ENCODE data around the gene LYST.
A peak's percentile ranks its signal among the peaks of the same experiment; 100 is the strongest.

LYST gene

GRCh38 chr1:235887676-235888075 is 21.0 kb upstream of the LYST start:
- DNase-seq = no peak

DNA sequence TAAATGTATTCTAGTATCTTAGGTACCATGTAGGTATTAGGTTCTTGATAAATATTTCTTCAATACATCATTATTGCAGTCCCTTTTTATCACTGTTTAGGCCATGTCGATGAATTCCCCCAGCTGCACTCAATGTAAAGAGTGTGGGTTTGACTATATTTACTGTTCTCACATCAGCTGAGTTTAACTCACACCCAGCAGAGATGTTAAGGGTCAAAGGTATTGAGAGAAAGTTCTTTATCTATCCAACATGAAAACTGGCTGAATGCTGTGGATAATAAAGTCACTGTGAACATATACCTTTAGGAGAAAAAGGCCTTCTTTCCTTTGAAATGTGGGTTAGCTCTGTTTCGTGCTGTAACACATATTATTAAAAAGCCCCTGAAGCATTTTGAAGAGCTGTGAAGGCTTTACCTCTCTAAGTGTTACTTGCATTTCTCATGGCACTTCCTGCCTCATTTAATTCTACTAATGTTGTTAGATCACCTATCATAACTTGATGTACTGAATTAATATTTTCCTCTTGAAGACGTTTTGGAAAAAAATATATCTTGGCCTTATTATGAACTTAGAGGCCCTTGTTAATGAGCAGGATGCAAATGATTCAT is 19.1 kb upstream of the LYST start:
- no peak for DNase-seq

DNA sequence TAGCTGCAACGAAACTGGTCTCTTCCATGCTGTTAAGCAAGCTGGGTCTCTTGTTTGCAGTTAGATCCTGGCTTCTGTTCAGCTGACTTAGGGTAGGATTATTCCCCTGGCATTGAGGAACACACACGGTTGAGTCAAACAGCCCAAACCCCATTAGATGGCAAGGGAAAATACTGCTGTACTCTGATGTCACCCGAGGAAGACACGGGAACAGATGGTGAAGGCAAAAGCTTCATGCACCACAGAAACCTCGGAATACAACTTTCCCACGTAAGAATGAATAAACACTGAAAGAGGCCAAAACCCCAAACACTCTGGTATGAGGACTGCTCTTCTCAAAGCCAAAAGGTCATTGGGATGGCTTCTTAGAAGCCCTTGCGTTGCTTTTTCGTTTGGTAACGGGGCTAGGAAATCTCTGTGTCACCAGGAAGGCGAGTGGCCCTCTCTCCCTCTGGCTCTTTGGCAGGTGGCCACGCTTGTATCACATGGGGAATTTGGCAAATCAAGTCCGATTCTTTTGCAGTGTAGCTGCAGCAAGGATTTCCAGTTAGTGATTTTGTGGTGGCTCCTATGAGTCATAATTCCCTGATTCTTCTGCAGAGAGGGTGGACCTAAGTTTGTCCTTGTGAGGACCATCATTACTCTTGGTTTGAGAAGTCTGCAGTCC is 16.7 kb upstream of the LYST start:
- peak; percentile 81 for DNase-seq

DNA sequence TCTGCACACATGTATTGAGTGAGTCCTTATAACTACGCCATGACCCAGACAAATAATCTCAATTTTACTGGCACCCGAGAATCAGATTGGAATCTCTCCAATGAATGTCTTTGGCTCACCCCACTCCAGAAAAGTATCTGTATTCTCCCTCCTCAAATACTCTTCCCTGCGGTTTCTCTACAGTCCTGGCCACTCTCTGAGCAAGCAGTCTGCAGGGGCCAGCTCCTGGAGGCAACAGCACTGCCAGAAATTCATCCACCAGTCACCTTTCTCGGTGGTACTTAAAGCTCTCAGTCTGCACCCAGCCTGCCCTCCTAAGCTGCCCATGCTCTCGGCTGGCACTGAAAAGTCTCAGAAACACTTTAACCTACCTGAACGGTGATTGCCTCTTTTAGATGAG is 16.1 kb upstream of the LYST start:
- DNase-seq = peak; percentile 32

DNA sequence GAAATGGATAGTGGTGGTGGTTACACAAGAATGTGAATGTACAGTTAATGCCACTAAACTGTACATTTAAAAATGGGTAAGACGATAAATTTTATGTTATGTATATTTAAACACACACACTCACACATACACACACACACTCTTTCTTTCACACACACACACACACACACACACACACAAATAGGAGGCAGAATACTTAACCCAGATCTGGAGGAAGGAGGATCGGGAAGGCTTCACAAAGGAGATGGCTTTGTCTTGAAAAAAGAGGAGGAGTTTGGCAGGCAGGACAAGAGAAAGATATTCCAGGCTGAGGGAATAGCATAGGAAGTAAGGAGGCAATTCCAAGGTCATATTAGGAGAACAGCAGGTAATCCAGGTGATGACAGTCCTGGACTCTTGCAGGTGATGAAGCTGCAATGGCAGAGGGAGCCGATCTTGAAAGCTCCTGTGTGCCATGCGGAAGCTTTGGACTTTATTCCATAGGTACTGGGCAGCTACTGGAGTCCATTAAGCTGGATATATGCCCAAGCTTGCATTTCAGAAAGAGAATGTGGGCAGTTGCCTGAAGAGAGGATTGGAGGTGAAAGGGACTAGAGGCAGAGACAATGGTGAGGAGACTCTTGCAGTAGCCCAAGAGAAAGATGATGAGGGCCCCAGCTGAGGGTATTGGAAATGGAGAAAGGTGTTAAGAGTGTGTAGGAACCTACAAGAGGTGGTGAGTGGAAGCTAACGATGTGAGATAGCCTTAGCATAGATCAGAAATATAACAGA is 15.4 kb upstream of the LYST start:
- DNase-seq = no peak

GRCh38 chr1:235878082-235878811 is 11.5 kb upstream of the LYST start:
- no peak for DNase-seq

GRCh38 chr1:235876402-235876841 is 9.7 kb upstream of the LYST start:
- no peak for DNase-seq

DNA sequence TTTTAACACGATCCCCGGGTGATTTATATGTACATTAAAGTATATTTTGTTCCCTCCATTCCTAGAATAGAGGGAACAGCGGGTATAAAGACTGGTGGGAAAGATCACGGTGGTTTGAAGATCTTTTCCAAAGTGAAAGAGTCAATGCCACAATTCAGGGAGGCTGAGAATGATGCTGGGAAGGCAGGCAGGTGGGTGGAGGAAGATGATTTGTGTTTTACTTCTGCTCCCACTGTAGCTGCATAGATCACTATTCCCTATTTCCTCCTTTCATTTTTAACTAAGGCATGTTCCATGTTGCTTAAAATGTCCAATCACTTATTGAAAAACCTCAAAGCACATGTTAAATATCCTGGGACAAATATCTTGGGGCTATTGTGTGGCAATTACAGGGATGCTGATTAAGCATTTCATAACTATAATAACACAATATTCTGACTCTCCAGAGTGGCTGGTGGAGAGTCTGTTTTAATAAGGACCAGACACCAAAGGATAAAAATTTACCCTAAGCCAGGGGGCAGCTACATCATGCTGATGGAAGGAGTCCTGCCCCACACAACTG is 8.4 kb upstream of the LYST start:
- DNase-seq = no peak

GRCh38 chr1:235874261-235874660 is 7.6 kb upstream of the LYST start:
- no peak for DNase-seq

- DNase-seq = no peak
These were observed 6.9 kb upstream of the LYST start for GRCh38 chr1:235873571-235873970.

DNA sequence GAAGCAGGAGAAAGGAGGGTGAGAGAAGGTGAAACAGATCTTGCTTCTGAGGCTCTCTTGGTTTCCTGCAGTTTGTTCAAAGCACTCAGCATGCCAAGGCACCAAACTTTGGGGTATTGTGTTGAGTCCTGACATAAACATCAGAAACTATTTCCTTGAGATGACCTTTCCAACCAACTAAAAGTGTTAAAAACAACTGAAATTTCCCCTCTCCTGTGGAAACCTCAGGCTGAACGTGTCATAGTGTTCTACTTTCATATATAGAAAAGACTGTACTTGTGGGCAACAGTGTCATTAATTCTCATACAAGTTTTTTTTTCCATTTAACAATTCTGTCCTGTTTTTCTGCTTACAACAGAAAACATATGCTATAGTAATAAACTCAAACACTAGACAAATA is 6.3 kb upstream of the LYST start:
- no peak for DNase-seq

GRCh38 chr1:235872270-235872669 is 5.6 kb upstream of the LYST start:
- DNase-seq = no peak

DNA sequence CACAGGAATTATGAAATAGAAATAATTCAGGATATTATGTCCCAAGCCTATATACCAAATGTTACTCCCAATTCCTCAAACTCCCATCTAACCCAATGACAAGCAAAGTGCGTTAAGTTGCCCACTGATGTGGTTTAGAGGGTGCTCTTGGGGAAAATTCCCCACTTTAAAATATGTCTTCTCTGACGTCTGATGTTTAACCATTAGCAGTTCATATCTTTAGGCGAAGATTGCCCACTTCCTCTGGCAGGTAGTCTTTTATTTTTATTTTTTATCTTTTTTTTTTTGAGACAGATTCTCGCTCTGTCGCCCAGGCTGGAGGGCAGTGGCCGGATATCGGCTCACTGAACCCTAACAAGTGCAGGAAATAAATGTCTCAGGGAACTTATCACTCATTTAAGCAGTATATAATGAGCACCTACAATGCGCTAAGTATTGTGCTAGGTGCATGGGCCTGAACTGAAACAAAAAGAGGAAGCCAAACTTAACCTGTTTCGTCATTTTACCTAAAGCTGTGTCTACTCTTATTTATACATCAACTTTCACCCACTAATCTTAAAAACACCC is 1.3 kb upstream of the LYST start:
- no peak for DNase-seq

- peak; percentile 98 for DNase-seq
These were observed 473 bp upstream of the LYST start for GRCh38 chr1:235866913-235867845.

GRCh38 chr1:235865565-235866204 is 1.0 kb downstream of the LYST start:
- no peak for DNase-seq

GRCh38 chr1:235864931-235865525 is 1.7 kb downstream of the LYST start:
- DNase-seq = no peak

DNA sequence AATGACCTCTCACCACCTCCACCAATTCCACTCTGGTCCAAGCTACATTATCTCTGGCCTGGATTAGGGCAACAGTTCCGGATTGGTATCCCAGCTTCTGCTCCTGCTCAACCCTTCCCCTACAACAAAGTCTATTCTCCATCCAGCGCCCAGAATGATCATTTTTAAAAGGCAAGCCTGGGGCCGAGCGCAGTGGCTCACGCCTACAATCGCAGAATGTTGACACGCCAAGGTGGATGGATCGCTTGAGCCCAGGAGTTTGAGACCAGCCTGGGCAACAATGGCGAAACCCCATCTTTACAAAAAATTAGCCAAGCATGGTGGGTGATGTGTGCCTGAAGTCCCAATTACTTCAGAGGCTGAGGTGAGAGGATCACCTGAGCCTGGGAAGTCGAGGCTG is 2.2 kb downstream of the LYST start:
- no peak for DNase-seq

GRCh38 chr1:235863699-235864093 is 3.0 kb downstream of the LYST start:
- no peak for DNase-seq

DNA sequence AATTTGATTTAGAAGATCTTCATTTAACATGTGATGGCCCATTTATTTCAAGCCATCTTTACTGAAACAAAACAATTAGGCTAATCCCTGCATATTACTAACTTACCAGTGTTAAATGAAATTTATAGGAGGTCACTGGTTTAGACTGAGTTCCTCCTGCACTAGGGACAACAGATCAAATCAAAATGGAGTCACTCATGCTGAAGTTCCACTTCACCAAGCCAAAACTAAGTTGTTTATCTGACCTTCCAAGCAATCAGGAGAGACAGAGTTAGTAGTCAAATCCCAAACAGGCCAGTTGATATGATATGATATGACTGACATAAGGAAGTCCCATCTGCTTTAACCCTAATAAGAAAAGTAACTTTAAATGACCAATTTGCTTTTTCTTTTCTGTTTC is 4.8 kb downstream of the LYST start:
- DNase-seq = no peak

- no peak for DNase-seq
These were observed 5.9 kb downstream of the LYST start for GRCh38 chr1:235860829-235861228.

DNA sequence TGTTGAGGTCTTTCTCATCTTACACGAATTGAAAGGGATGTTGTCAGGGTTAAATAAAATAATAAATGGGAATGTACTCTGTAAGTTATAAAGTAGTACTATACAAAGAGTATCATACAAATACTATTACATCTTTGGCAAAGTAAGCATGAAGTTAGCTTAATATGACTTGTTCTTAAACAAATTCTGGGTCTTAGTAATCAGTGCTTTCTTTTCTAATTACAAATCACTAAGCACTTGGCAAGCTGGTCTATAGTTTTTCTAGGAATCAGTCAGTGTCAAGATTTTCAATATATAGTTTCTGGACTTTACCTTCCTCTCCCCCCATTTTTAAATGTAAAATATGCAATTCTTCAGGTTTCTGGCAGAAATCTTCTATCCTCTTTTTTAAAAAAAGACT is 6.9 kb downstream of the LYST start:
- no peak for DNase-seq

Data from RPMI8226 (cell line).